Osteocyte (in vitro differentiated cells): ENCODE measurements around the gene PSMB7. TPM values are rescaled to one million over a fixed set of nuclear protein-coding genes. Genes with fewer than 3 reads are reported as not detected.

Source experiments
- DNase-seq: peaks from one replicate; pipeline ENCODE4 v3.0.0; 2021; ENCODE audit warnings: mixed read lengths; ENCODE audit not compliant: unreplicated experiment; ENCODE audit errors: extremely low spot score
- H3K27ac Mint-ChIP-seq: one replicate; pipeline ENCODE4 v1.8.0; 2021; ENCODE audit warnings: mild to moderate bottlenecking, mixed read lengths; ENCODE audit not compliant: unreplicated experiment
- H3K27me3 Mint-ChIP-seq: one replicate; pipeline ENCODE4 v1.8.0; 2021; ENCODE audit warnings: mixed read lengths; ENCODE audit not compliant: unreplicated experiment
- H3K36me3 Mint-ChIP-seq: one replicate; pipeline ENCODE4 v1.8.0; 2021; ENCODE audit warnings: mixed read lengths; ENCODE audit not compliant: unreplicated experiment
- H3K4me1 Mint-ChIP-seq: one replicate; pipeline ENCODE4 v1.8.0; 2021; ENCODE audit warnings: mixed read lengths; ENCODE audit not compliant: unreplicated experiment
- H3K4me3 Mint-ChIP-seq: one replicate; pipeline ENCODE4 v1.8.0; 2021; ENCODE audit warnings: mild to moderate bottlenecking, moderate library complexity, mixed read lengths; ENCODE audit not compliant: unreplicated experiment
- H3K9me3 Mint-ChIP-seq: one replicate; pipeline ENCODE4 v1.8.0; 2021; ENCODE audit warnings: mixed read lengths; ENCODE audit not compliant: unreplicated experiment
- total RNA-seq: library from RNA; stranded (reverse); gene quantifications from 2 replicates; pipeline ENCODE4 v1.2.1, GENCODE V29; 2021
- TF ChIP-seq, protein P1 (sequence below): fragments of 200-600 bp; sonication (generic); IDR thresholded peaks from 2 replicates; pipeline ENCODE4 v1.5.0; 2021; ENCODE audit warnings: antibody characterized with exemption, mild to moderate bottlenecking, moderate library complexity

The PSMB7 gene
- total RNA-seq, 1 donor from 2014 or later = 140 TPM

- no peaks in the 10 kb centered on the region for H3K36me3 Mint-ChIP-seq
- TF ChIP-seq, protein P1, sequence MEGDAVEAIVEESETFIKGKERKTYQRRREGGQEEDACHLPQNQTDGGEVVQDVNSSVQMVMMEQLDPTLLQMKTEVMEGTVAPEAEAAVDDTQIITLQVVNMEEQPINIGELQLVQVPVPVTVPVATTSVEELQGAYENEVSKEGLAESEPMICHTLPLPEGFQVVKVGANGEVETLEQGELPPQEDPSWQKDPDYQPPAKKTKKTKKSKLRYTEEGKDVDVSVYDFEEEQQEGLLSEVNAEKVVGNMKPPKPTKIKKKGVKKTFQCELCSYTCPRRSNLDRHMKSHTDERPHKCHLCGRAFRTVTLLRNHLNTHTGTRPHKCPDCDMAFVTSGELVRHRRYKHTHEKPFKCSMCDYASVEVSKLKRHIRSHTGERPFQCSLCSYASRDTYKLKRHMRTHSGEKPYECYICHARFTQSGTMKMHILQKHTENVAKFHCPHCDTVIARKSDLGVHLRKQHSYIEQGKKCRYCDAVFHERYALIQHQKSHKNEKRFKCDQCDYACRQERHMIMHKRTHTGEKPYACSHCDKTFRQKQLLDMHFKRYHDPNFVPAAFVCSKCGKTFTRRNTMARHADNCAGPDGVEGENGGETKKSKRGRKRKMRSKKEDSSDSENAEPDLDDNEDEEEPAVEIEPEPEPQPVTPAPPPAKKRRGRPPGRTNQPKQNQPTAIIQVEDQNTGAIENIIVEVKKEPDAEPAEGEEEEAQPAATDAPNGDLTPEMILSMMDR = no peak
- no peak for DNase-seq
- no peak overlapping the region for H3K4me3 Mint-ChIP-seq
- no peaks in the 10 kb centered on the region for H3K4me1 Mint-ChIP-seq
- H3K27me3 Mint-ChIP-seq = peaks cover 23% of the 10 kb centered on the region
- no peak overlapping the region for H3K27ac Mint-ChIP-seq
- H3K9me3 Mint-ChIP-seq = no peaks in the 10 kb centered on the region
Observed at GRCh38 chr9:124443625-124444024, 28.4 kb upstream of the PSMB7 start.

GRCh38 chr9:124442826-124443225, 27.6 kb upstream of the PSMB7 start:
- Mint-ChIP-seq H3K9me3 (no peaks in the 10 kb centered on the region), H3K4me3 (no peak overlapping the region)

DNA sequence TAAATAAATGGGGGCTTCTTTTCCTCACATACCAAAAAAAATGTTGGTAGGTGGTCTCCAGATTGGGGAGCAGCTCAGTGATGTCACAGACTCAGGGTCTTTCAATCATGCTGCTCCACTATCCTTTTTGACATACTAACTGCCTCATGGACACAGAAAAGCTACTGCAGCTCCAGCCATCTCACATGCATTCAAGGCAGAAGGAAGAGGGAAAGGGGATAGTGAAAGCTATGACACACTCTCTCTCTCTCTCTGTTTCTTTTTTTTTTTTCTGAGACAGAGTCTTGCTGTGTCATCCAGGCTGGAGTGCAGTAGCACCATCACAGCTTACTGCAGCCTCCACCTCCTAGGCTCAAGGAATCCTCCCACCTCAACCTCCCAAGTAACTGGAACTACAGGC, 27.1 kb upstream of the PSMB7 start:
- H3K4me1 Mint-ChIP-seq = no peaks in the 10 kb centered on the region
- no peak overlapping the region for H3K4me3 Mint-ChIP-seq
- H3K9me3 Mint-ChIP-seq = no peaks in the 10 kb centered on the region
- peaks cover 30% of the 10 kb centered on the region for H3K27me3 Mint-ChIP-seq
- DNase-seq = no peak
- H3K36me3 Mint-ChIP-seq = no peaks in the 10 kb centered on the region
- H3K27ac Mint-ChIP-seq = no peak overlapping the region
- TF ChIP-seq, protein P1 = no peak

More at GRCh38 chr9:124442826-124443225, 27.6 kb upstream of the PSMB7 start:
- TF ChIP-seq, protein P1 = no peak
- DNase-seq = no peak
- Mint-ChIP-seq H3K36me3 (no peaks in the 10 kb centered on the region), H3K27ac (no peak overlapping the region), H3K27me3 (peaks cover 28% of the 10 kb centered on the region), H3K4me1 (no peaks in the 10 kb centered on the region)

GRCh38 chr9:124441291-124441690, 26.0 kb upstream of the PSMB7 start:
- no peak overlapping the region for H3K27ac Mint-ChIP-seq
- H3K4me3 Mint-ChIP-seq = no peak overlapping the region
- H3K36me3 Mint-ChIP-seq = no peaks in the 10 kb centered on the region
- TF ChIP-seq, protein P1 = no peak
- no peaks in the 10 kb centered on the region for H3K4me1 Mint-ChIP-seq
- no peak for DNase-seq
- H3K9me3 Mint-ChIP-seq = no peaks in the 10 kb centered on the region
- H3K27me3 Mint-ChIP-seq = peaks cover 33% of the 10 kb centered on the region

- Mint-ChIP-seq H3K27ac (no peak overlapping the region), H3K9me3 (no peaks in the 10 kb centered on the region), H3K27me3 (peaks cover 33% of the 10 kb centered on the region), H3K4me1 (no peaks in the 10 kb centered on the region), H3K4me3 (no peak overlapping the region), H3K36me3 (no peaks in the 10 kb centered on the region)
- TF ChIP-seq, protein P1 = no peak
- DNase-seq = no peak
Observed at GRCh38 chr9:124440786-124441185, 25.5 kb upstream of the PSMB7 start.
